K562 (cell line): Measurements from ENCODE around the gene PRSS27. TPM values are rescaled to one million over a fixed set of nuclear protein-coding genes. Genes with fewer than 3 reads are reported as not detected.

Experiments used
- BCOR ChIP-seq: fragments of 450-650 bp; IDR thresholded peaks from 2 replicates; pipeline ENCODE4 v1.6.1; 2016
- BMI1 ChIP-seq: fragments of 150-350 bp; IDR thresholded peaks from 2 replicates; pipeline ENCODE4 v1.6.1; 2014; ENCODE audit warnings: low read length
- BRCA1 ChIP-seq, 2 experiments: fragments of 450-650 bp in 1 of 2; sonication (generic) in 1 of 2; formaldehyde crosslinking in 1 of 2; IDR thresholded peaks; 2 replicates each; pipeline versions ENCODE4 v1.5.0 to v1.6.1; 2017 to 2020; ENCODE audit warnings: mild to moderate bottlenecking in 1 of 2, missing genetic modification reagents in 1 of 2
- CHD4 ChIP-seq: fragments of 200-600 bp; sonication (generic); IDR thresholded peaks from 3 replicates; pipeline ENCODE4 v1.6.1; 2012; ENCODE audit warnings: low read depth, mild to moderate bottlenecking, mixed read lengths, low read length, inconsistent platforms; ENCODE audit not compliant: insufficient read depth, insufficient replicate concordance, poor library complexity, severe bottlenecking
- CREB1 ChIP-seq, 2 experiments: sonication (generic) in 1 of 2; formaldehyde crosslinking in 1 of 2; IDR thresholded peaks; 2 replicates each; pipeline versions ENCODE4 v1.6.1 to v1.8.0; 2012 to 2022; ENCODE audit warnings: inconsistent platforms in 1 of 2, mild to moderate bottlenecking in 1 of 2, missing genetic modification reagents in 1 of 2, moderate library complexity in 1 of 2
- DACH1 ChIP-seq: fragments of 450-650 bp; IDR thresholded peaks from 2 replicates; pipeline ENCODE4 v1.6.1; 2018; ENCODE audit not compliant: partially characterized antibody
- ESRRB ChIP-seq: fragments of 250-450 bp; sonication (Bioruptor Pico); IDR thresholded peaks from 2 replicates; pipeline ENCODE4 v1.5.0; 2020; ENCODE audit warnings: mild to moderate bottlenecking, moderate library complexity, borderline replicate concordance
- FOXM1 ChIP-seq, 2 experiments: fragments of 450-650 bp in 1 of 2; sonication (generic) in 1 of 2; formaldehyde crosslinking in 1 of 2; IDR thresholded peaks; 2 replicates each; pipeline versions ENCODE4 v1.6.1 to v1.9.0; 2017 to 2022; ENCODE audit warnings: low read depth in 2 of 2, mild to moderate bottlenecking in 2 of 2, missing genetic modification reagents in 1 of 2, moderate library complexity in 1 of 2
- GATAD2B ChIP-seq: fragments of 450-650 bp; IDR thresholded peaks from 2 replicates; pipeline ENCODE4 v1.6.1; 2017; ENCODE audit warnings: mild to moderate bottlenecking, borderline replicate concordance
- GMEB1 ChIP-seq: fragments of 250-450 bp; sonication (Bioruptor Pico); IDR thresholded peaks from 2 replicates; pipeline ENCODE4 v1.4.0; 2020; ENCODE audit warnings: mild to moderate bottlenecking
- HIVEP1 ChIP-seq: fragments of 250-450 bp; sonication (Bioruptor Pico); IDR thresholded peaks from 2 replicates; pipeline ENCODE4 v1.4.0; 2020; ENCODE audit warnings: mild to moderate bottlenecking
- HSF4 ChIP-seq: fragments of 250-450 bp; sonication (Bioruptor Pico); IDR thresholded peaks from 2 replicates; pipeline ENCODE4 v2.1.2; 2022; ENCODE audit warnings: mild to moderate bottlenecking, moderate library complexity, borderline replicate concordance
- IRF2 ChIP-seq: sonication (generic); formaldehyde crosslinking; IDR thresholded peaks from 2 replicates; pipeline ENCODE4 v1.8.1; 2022; ENCODE audit warnings: mild to moderate bottlenecking, missing genetic modification reagents
- KAT8 ChIP-seq: fragments of 450-650 bp; IDR thresholded peaks from 2 replicates; pipeline ENCODE4 v1.6.1; 2016; ENCODE audit warnings: low read depth, mild to moderate bottlenecking
- KLF6 ChIP-seq: fragments of 250-450 bp; sonication (Bioruptor Pico); IDR thresholded peaks from 2 replicates; pipeline ENCODE4 v1.4.0; 2020; ENCODE audit warnings: mild to moderate bottlenecking, moderate library complexity, borderline replicate concordance
- MBD2 ChIP-seq: sonication (generic); IDR thresholded peaks from 2 replicates; pipeline ENCODE4 v1.6.1; 2016; ENCODE audit warnings: low read depth, borderline replicate concordance
- MCM7 ChIP-seq, 2 experiments: fragments of 450-650 bp; IDR thresholded peaks; 2 replicates each; pipeline ENCODE4 v1.6.1; 2016 to 2018
- NR2C1 ChIP-seq, 2 experiments: fragments of 450-650 bp; IDR thresholded peaks; 2 replicates each; pipeline ENCODE4 v1.6.1; 2017; ENCODE audit warnings: mild to moderate bottlenecking in 2 of 2, antibody characterized with exemption in 1 of 2, inconsistent platforms in 1 of 2, missing compliant biosample characterization in 1 of 2, missing genetic modification characterization in 1 of 2
- PPARD ChIP-seq: fragments of 250-450 bp; sonication (Bioruptor Pico); IDR thresholded peaks from 2 replicates; pipeline ENCODE4 v1.8.0; 2022; ENCODE audit warnings: inconsistent platforms, mild to moderate bottlenecking, moderate library complexity
- RBM34 ChIP-seq: fragments of 200-400 bp; formaldehyde crosslinking; IDR thresholded peaks from 2 replicates; pipeline ENCODE4 v1.6.1; 2018; ENCODE audit warnings: low read length, borderline replicate concordance; ENCODE audit not compliant: insufficient read depth
- SAFB2 ChIP-seq: fragments of 200-400 bp; formaldehyde crosslinking; IDR thresholded peaks from 2 replicates; pipeline ENCODE4 v1.6.1; 2018; ENCODE audit warnings: borderline replicate concordance, low read length, low read depth, moderate library complexity; ENCODE audit not compliant: severe bottlenecking
- SRSF3 ChIP-seq: fragments of 200-400 bp; formaldehyde crosslinking; IDR thresholded peaks from 2 replicates; pipeline ENCODE4 v1.6.1; 2016; ENCODE audit warnings: mild to moderate bottlenecking, low read length, moderate library complexity; ENCODE audit not compliant: insufficient read depth
- TBL1XR1 ChIP-seq, 2 experiments: IDR thresholded peaks; 2 replicates each; pipeline ENCODE4 v1.6.1; 2012; ENCODE audit warnings: improper control_type of control experiment in 2 of 2, low read length in 2 of 2, mild to moderate bottlenecking in 1 of 2
- U2AF2 ChIP-seq: fragments of 200-400 bp; formaldehyde crosslinking; optimal IDR thresholded peaks from 2 replicates; pipeline ENCODE3; 2017; ENCODE audit warnings: low read depth, mild to moderate bottlenecking, low read length
- YBX1 ChIP-seq: fragments of 450-650 bp; IDR thresholded peaks from 2 replicates; pipeline ENCODE4 v1.7.1; 2016; ENCODE audit warnings: mild to moderate bottlenecking
- ZC3H4 ChIP-seq: sonication (generic); formaldehyde crosslinking; IDR thresholded peaks from 2 replicates; pipeline ENCODE4 v1.9.0; 2021; ENCODE audit warnings: missing genetic modification reagents, borderline replicate concordance
- ZNF586 ChIP-seq: fragments of 450-650 bp; formaldehyde crosslinking; conservative IDR thresholded peaks from 2 replicates; pipeline ENCODE4 v1.4.0; 2020; ENCODE audit warnings: mild to moderate bottlenecking, moderate library complexity
- ZNF696 ChIP-seq: fragments of 250-450 bp; sonication (Bioruptor Pico); conservative IDR thresholded peaks from 2 replicates; pipeline ENCODE4 v1.4.0; 2020; ENCODE audit warnings: mild to moderate bottlenecking, moderate library complexity
- ZSCAN29 ChIP-seq: fragments of 450-650 bp; IDR thresholded peaks from 2 replicates; pipeline ENCODE4 v1.6.1; 2017
- polyA plus RNA-seq, 8 experiments: library from polyadenylated mRNA; depleted of rRNA in 4 of 8; stranded (reverse) in 5 of 8; unstranded in 3 of 8; fragments of >200 nt; fragmentation: Nextera tagmentation in 2 of 8; fragmentation: Illumina TruSeq in 1 of 8; extraction: Ambion mirVana in 2 of 8; extraction: Trizol in 1 of 8; gene quantifications; 2 replicates each; pipeline versions ENCODE4 v1.2.1 to v1.2.3, GENCODE V29; 2011 to 2014; ENCODE audit warnings: inconsistent platforms in 1 of 8, missing spikeins in 1 of 8
- total RNA-seq, 7 experiments: library from RNA; depleted of rRNA in 6 of 7; stranded (reverse); fragments of >200 nt in 6 of 7; fragmentation: Illumina TruSeq in 2 of 7; extraction: Trizol in 2 of 7; gene quantifications; 2 replicates each; pipeline versions ENCODE4 v1.2.1 to v1.2.3, GENCODE V29; 2011 to 2021; ENCODE audit warnings: low replicate concordance in 1 of 7

Gene PRSS27
- total and polyA plus RNA-seq, 9 of the 15 experiments (the other 6 are each of a cell fraction or from before 2014, with no cell fraction given) = 0.09 to 0.20 (median 0.17) TPM; not detected in 5

DNA sequence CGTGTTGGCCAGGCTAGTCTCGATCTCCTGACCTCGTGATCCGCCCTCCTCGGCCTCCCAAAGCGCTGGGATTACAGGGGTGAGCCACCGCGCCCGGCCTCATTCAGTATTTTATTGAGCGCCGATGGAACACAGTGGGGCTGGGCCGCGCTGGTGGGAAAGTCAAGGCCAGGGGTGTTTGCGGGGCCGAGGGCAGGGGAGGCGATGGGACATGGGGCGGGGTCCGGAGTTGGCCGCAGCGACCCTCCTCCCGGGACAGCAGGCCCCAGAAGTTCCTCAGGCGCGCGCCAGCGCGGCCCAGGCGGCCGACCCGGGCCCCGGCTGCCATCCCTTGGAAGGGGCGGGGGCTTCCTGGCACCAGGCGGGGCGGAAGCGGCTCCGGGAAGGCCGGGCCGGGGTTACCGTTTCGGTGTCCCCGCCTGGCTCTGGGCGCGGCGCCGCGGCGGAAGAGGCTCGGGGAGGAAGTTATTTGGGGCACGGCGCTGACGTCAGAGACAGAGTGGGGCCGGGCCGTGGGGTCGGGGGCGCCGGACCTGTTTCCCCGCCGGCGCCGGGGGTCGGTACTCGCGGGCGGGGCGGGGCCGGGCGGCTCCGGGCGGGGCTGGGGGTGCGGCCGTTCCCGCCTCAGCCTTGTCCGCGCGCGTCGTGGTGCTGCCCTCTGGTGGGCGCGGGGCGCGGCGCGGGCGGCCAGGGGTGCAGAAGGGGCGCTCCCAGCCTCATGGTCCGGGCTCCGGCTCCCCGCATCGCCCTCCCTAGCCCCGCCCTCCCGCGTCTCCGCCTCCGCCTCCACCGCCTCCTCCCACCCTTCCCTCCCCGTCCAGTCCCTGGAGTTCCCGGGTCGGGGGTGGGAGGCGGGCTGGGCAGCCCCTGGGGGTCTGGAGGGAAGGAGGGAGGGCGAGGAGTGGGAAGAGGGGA, 952 bp upstream of the PRSS27 start (continued):
- TF ChIP-seq GATAD2B (peak; percentile 76; the same call in 1 of the 2 replicates), MBD2 (0 out of 2 replicates have a peak, but pooled peaks have one; percentile 11), MCM7 (IDR thresholded peaks at IDR 0.05) (no peak), KAT8 (no peak), CREB1 (IDR thresholded peaks at IDR 0.05) (peak; percentile 92), CREB1 (CRISPR knock-in tag; IDR thresholded peaks at IDR 0.05) (peak; percentile 95), CHD4 (no peak), BMI1 (no peak), HIVEP1 (CRISPR knock-in tag) (no peak), GMEB1 (CRISPR knock-in tag) (peak; percentile 51), ESRRB (CRISPR knock-in tag) (no peak), YBX1 (no peak), ZSCAN29 (no peak), RBM34 (no peak), TBL1XR1 (IDR thresholded peaks at IDR 0.05; ENCODE audit: low read length in 2 of 2) (no peak), ZC3H4 (CRISPR knock-in tag) (no peak), NR2C1 (IDR thresholded peaks at IDR 0.05) (no peak), NR2C1 (tag; IDR thresholded peaks at IDR 0.05) (no peak), SAFB2 (no peak), HSF4 (no peak), FOXM1 (IDR thresholded peaks at IDR 0.05; ENCODE audit: low read depth) (no peak), FOXM1 (CRISPR knock-in tag; IDR thresholded peaks at IDR 0.05; ENCODE audit: low read depth) (no peak), ZNF696 (CRISPR knock-in tag) (no peak), BCOR (no peak), SRSF3 (no peak), DACH1 (no peak), U2AF2 (no peak), PPARD (CRISPR knock-in tag) (no peak), ZNF586 (no peak), KLF6 (CRISPR knock-in tag) (no peak), BRCA1 (IDR thresholded peaks at IDR 0.05) (no peak), BRCA1 (CRISPR knock-in tag; IDR thresholded peaks at IDR 0.05) (no peak), IRF2 (no peak)
